ENCODE measurements around the gene TREX2.

- no peak for TF ChIP-seq POLR2A (IDR thresholded peaks at IDR 0.05)
- TF ChIP-seq, protein P1, sequence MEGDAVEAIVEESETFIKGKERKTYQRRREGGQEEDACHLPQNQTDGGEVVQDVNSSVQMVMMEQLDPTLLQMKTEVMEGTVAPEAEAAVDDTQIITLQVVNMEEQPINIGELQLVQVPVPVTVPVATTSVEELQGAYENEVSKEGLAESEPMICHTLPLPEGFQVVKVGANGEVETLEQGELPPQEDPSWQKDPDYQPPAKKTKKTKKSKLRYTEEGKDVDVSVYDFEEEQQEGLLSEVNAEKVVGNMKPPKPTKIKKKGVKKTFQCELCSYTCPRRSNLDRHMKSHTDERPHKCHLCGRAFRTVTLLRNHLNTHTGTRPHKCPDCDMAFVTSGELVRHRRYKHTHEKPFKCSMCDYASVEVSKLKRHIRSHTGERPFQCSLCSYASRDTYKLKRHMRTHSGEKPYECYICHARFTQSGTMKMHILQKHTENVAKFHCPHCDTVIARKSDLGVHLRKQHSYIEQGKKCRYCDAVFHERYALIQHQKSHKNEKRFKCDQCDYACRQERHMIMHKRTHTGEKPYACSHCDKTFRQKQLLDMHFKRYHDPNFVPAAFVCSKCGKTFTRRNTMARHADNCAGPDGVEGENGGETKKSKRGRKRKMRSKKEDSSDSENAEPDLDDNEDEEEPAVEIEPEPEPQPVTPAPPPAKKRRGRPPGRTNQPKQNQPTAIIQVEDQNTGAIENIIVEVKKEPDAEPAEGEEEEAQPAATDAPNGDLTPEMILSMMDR (IDR thresholded peaks at IDR 0.05), result no peak
Observed at GRCh38 chrX:153411988-153412574, 33.8 kb downstream of the TREX2 start.

Measured in breast epithelium (tissue), 3 donors.